GM23338 (cell line): Measurements from ENCODE around the gene NDRG3. TPM values are rescaled to one million over a fixed set of nuclear protein-coding genes. Genes with fewer than 3 reads are reported as not detected.

Experiments
- ATAC-seq: fragments of 200-7000 bp; cut with Tn5 transposase; 3 replicates; pipeline ENCODE4 v1.9.1; 2020
- DNase-seq: peaks from one replicate; pipeline ENCODE4 v3.0.0-alpha.2; 2015; ENCODE audit warnings: low spot score
- H2AFZ ChIP-seq: fragments of 200-600 bp; sonication (generic); 2 replicates; pipeline ENCODE4 v1.8.0; 2016; ENCODE audit warnings: antibody characterized with exemption, mild to moderate bottlenecking, moderate library complexity
- H3F3A ChIP-seq: fragments of 200-600 bp; sonication (generic); replicated peaks from 2 replicates; pipeline ENCODE4 v1.8.0; 2017; ENCODE audit warnings: antibody characterized with exemption, mixed run types, low read depth
- H3K27ac ChIP-seq: fragments of 200-600 bp; sonication (generic); 2 replicates; pipeline ENCODE4 v1.6.1; 2016; ENCODE audit warnings: low read depth
- H3K27me3 ChIP-seq: fragments of 200-600 bp; sonication (generic); 2 replicates; pipeline ENCODE4 v1.8.0; 2016; ENCODE audit warnings: mild to moderate bottlenecking, mixed run types, moderate library complexity; ENCODE audit not compliant: insufficient read depth
- H3K36me3 ChIP-seq: fragments of 200-600 bp; sonication (generic); 2 replicates; pipeline ENCODE4 v1.8.0; 2016; ENCODE audit warnings: mild to moderate bottlenecking; ENCODE audit not compliant: insufficient read depth
- H3K4me1 ChIP-seq: fragments of 200-600 bp; sonication (generic); 2 replicates; pipeline ENCODE4 v1.8.0; 2016; ENCODE audit warnings: mild to moderate bottlenecking, moderate library complexity; ENCODE audit not compliant: insufficient read depth
- H3K4me2 ChIP-seq: fragments of 200-600 bp; sonication (generic); 2 replicates; pipeline ENCODE4 v1.7.1; 2017; ENCODE audit warnings: mixed run types
- H3K4me3 ChIP-seq: fragments of 200-600 bp; sonication (generic); 2 replicates; pipeline ENCODE4 v1.6.1; 2016; ENCODE audit warnings: mixed run types
- H3K79me2 ChIP-seq: fragments of 200-600 bp; sonication (generic); replicated peaks from 2 replicates; pipeline ENCODE4 v1.8.0; 2017; ENCODE audit warnings: mild to moderate bottlenecking; ENCODE audit not compliant: insufficient read depth
- H3K9me2 ChIP-seq: fragments of 200-600 bp; sonication (generic); 2 replicates; pipeline ENCODE4 v1.8.0; 2017; ENCODE audit not compliant: insufficient read depth
- H4K20me1 ChIP-seq: fragments of 200-600 bp; sonication (generic); replicated peaks from 2 replicates; pipeline ENCODE4 v1.8.0; 2017; ENCODE audit warnings: mild to moderate bottlenecking; ENCODE audit not compliant: insufficient read depth
- H3K27ac Mint-ChIP-seq: 2 replicates; pipeline ENCODE4 v1.8.0; 2020; ENCODE audit warnings: inconsistent platforms, mild to moderate bottlenecking, moderate library complexity, mixed read lengths
- H3K27me3 Mint-ChIP-seq: 3 replicates; pipeline ENCODE4 v1.8.0; 2022; ENCODE audit warnings: low read depth, mild to moderate bottlenecking, moderate library complexity, mixed read lengths, inconsistent platforms; ENCODE audit not compliant: insufficient read depth, poor library complexity
- H3K36me3 Mint-ChIP-seq: 3 replicates; pipeline ENCODE4 v1.8.0; 2021; ENCODE audit warnings: low read depth, mild to moderate bottlenecking, inconsistent platforms, moderate library complexity, mixed read lengths
- H3K4me1 Mint-ChIP-seq: 3 replicates; pipeline ENCODE4 v1.8.0; 2020; ENCODE audit warnings: mild to moderate bottlenecking, inconsistent platforms, mixed read lengths
- H3K4me3 Mint-ChIP-seq: 3 replicates; pipeline ENCODE4 v1.8.0; 2021; ENCODE audit warnings: moderate library complexity, mild to moderate bottlenecking, inconsistent platforms, mixed read lengths
- H3K9me3 Mint-ChIP-seq: 3 replicates; pipeline ENCODE4 v1.8.0; 2020; ENCODE audit warnings: moderate library complexity, mild to moderate bottlenecking, inconsistent platforms, mixed read lengths
- EZH2phosphoT487 ChIP-seq: fragments of 200-600 bp; sonication (generic); IDR thresholded peaks from one replicate; pipeline ENCODE4 v1.8.1; 2018; ENCODE audit warnings: antibody characterized with exemption; ENCODE audit not compliant: unreplicated experiment
- JUNB ChIP-seq: IDR thresholded peaks from one replicate; pipeline ENCODE4 v1.6.1; 2016; ENCODE audit warnings: antibody characterized with exemption; ENCODE audit not compliant: unreplicated experiment
- NANOG ChIP-seq: IDR thresholded peaks from 2 replicates; pipeline ENCODE4 v1.6.1; 2016; ENCODE audit warnings: antibody characterized with exemption, borderline replicate concordance
- STAT1 ChIP-seq: IDR thresholded peaks from one replicate; pipeline ENCODE4 v1.6.1; 2016; ENCODE audit warnings: antibody characterized with exemption; ENCODE audit not compliant: unreplicated experiment
- ZNF114 ChIP-seq: fragments of 250-450 bp; sonication (Bioruptor Pico); IDR thresholded peaks from 2 replicates; pipeline ENCODE4 v1.5.0; 2020; ENCODE audit warnings: mild to moderate bottlenecking, moderate library complexity
- ZNF331 ChIP-seq: fragments of 250-450 bp; sonication (Bioruptor Pico); IDR thresholded peaks from 2 replicates; pipeline ENCODE4 v1.5.0; 2020; ENCODE audit warnings: low read depth, mild to moderate bottlenecking, moderate library complexity
- polyA plus RNA-seq: library from polyadenylated mRNA; unstranded; fragments of >200 nt; fragmentation: Nextera tagmentation; extraction: Ambion mirVana; gene quantifications from 2 replicates; pipeline ENCODE4 v1.2.1, GENCODE V29; 2016
- total RNA-seq: library from RNA; depleted of rRNA; stranded (reverse); fragments of >200 nt; shearing (Covaris generic); gene quantifications from 2 replicates; pipeline ENCODE4 v1.2.3, GENCODE V29; 2014
- TF ChIP-seq, protein P1 (sequence below), 2 experiments: fragments of 200-600 bp in 1 of 2; sonication (generic) in 1 of 2; conservative IDR thresholded peaks; 2 replicates each; pipeline versions ENCODE4 v1.5.1 to v1.6.1; 2016 to 2017; ENCODE audit warnings: antibody characterized with exemption in 2 of 2, low read depth in 2 of 2, mild to moderate bottlenecking in 2 of 2, moderate library complexity in 1 of 2
- TF ChIP-seq, protein P2 (sequence below): IDR thresholded peaks from 2 replicates; pipeline ENCODE4 v1.6.1; 2016; ENCODE audit warnings: antibody characterized with exemption
- TF ChIP-seq, protein P3 (sequence below): fragments of 250-450 bp; sonication (Bioruptor Pico); IDR thresholded peaks from 2 replicates; pipeline ENCODE4 v1.5.0; 2020; ENCODE audit warnings: mild to moderate bottlenecking, moderate library complexity

Gene NDRG3
- total and polyA plus RNA-seq, 2 experiments from 2014 or later: 18.6 to 24.0 TPM

DNA sequence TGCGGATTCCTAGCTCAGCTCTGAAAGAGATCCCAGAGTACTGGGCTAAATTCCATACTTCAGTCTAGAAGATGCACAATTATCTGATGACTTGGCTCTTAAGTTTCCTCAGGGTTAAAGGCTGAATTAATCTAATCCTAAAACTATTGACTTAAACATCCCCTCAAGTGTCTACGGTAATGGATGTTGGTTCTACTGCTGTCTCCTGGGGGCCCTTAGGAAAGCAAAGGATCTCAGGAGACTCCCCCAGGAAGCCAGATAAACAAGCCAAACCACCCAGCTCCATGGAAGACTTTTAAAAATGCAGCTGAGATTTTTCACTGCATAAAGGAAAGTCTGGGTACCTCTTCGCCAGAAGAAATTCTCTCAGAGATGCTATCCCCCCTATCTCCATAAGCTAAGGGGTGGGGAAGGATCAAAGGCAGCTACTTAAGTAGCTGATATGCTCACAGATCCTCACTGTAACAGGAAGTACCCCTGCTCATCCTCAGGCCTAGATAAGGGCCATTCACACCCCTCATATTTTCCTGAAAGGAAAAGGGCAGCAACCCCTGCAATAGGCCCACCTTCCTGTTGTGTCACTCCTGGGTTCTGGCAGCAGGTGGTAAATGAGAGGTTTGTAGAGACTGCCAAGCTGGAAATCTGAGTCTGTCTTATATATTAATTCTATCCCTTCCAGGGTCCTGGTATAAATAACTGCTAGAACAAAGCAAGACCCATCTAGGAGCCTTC is 9.3 kb downstream of the NDRG3 start:
- H3K36me3 ChIP-seq: no peaks in the 10 kb centered on the region
- Mint-ChIP-seq H3K27ac (no peak overlapping the region; the same call in 1 of the 2 replicates), H3K27me3 (no peaks in the 10 kb centered on the region), H3K36me3 (no peaks in the 10 kb centered on the region), H3K4me3 (no peak overlapping the region), H3K9me3 (no peaks in the 10 kb centered on the region), H3K4me1 (peaks cover 20% of the 10 kb centered on the region)
- no peaks in the 10 kb centered on the region for H3K9me2 ChIP-seq
- peak overlapping the region; percentile 48; the same call in 1 of the 2 replicates for H3K4me2 ChIP-seq
- DNase-seq (no peak), ATAC-seq (peak; percentile 33)
- peaks cover 31% of the 10 kb centered on the region for H3K79me2 ChIP-seq
- 0 out of 2 replicates have a peak overlapping the region, but pooled peaks have one; percentile 59 for H3K27ac ChIP-seq
- H3K27me3 ChIP-seq: no peaks in the 10 kb centered on the region
- H3K4me1 ChIP-seq: peaks cover 12% of the 10 kb centered on the region
- no peak overlapping the region for H2AFZ ChIP-seq
- no peaks in the 10 kb centered on the region for H3F3A ChIP-seq
- H4K20me1 ChIP-seq: 0 out of 2 replicates have a peak, but pooled peaks cover 4% of the 10 kb centered on the region
- TF ChIP-seq, protein P1, sequence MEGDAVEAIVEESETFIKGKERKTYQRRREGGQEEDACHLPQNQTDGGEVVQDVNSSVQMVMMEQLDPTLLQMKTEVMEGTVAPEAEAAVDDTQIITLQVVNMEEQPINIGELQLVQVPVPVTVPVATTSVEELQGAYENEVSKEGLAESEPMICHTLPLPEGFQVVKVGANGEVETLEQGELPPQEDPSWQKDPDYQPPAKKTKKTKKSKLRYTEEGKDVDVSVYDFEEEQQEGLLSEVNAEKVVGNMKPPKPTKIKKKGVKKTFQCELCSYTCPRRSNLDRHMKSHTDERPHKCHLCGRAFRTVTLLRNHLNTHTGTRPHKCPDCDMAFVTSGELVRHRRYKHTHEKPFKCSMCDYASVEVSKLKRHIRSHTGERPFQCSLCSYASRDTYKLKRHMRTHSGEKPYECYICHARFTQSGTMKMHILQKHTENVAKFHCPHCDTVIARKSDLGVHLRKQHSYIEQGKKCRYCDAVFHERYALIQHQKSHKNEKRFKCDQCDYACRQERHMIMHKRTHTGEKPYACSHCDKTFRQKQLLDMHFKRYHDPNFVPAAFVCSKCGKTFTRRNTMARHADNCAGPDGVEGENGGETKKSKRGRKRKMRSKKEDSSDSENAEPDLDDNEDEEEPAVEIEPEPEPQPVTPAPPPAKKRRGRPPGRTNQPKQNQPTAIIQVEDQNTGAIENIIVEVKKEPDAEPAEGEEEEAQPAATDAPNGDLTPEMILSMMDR (conservative IDR thresholded peaks at IDR 0.05; ENCODE audit: low read depth in 2 of 2): no peak
- TF ChIP-seq, protein P2, sequence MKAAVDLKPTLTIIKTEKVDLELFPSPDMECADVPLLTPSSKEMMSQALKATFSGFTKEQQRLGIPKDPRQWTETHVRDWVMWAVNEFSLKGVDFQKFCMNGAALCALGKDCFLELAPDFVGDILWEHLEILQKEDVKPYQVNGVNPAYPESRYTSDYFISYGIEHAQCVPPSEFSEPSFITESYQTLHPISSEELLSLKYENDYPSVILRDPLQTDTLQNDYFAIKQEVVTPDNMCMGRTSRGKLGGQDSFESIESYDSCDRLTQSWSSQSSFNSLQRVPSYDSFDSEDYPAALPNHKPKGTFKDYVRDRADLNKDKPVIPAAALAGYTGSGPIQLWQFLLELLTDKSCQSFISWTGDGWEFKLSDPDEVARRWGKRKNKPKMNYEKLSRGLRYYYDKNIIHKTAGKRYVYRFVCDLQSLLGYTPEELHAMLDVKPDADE: no peak
- TF ChIP-seq NANOG: no peak
- no peak for TF ChIP-seq ZNF114 (CRISPR knock-in tag)
- no peak for TF ChIP-seq JUNB
- no peak overlapping the region for H3K4me3 ChIP-seq

DNA sequence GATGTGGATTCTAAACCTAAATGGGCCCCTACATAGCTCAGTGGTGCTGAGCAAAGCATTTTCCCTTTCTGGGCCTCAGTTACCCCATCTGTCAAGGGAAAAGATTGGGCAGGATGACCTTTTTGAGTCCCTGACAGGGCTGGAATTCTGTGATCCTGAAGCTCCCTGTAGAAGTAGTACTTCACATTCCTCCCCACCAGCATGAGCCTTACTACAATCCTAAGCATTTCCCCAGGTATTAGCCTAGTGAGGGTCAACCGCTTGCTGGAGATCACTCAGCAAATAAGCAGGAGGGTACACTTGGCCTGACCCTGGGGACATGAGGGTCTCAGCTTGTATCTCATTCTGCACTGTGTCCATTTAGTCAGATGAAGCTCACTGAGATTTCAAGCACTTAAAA is 13.4 kb downstream of the NDRG3 start:
- Histone ChIP-seq H3K9me2 (no peaks in the 10 kb centered on the region), H3K27me3 (no peaks in the 10 kb centered on the region), H3K4me2 (no peak overlapping the region), H3K4me1 (peaks cover 12% of the 10 kb centered on the region), H3K27ac (no peak overlapping the region), H2AFZ (no peak overlapping the region), H4K20me1 (no peaks in the 10 kb centered on the region; the same call in 1 of the 2 replicates), H3F3A (0 out of 2 replicates have a peak, but pooled peaks cover 3% of the 10 kb centered on the region), H3K36me3 (no peaks in the 10 kb centered on the region), H3K4me3 (no peak overlapping the region), H3K79me2 (peaks cover 20% of the 10 kb centered on the region)
- Mint-ChIP-seq H3K36me3 (no peaks in the 10 kb centered on the region), H3K27ac (peak overlapping the region; percentile 70; the same call in 1 of the 2 replicates), H3K4me1 (peaks cover 20% of the 10 kb centered on the region), H3K27me3 (peaks cover 4% of the 10 kb centered on the region), H3K4me3 (no peak overlapping the region), H3K9me3 (no peaks in the 10 kb centered on the region)
- ATAC-seq: no peak
- DNase-seq: peak; percentile 13
- no peak for TF ChIP-seq STAT1
- TF ChIP-seq, protein P3, sequence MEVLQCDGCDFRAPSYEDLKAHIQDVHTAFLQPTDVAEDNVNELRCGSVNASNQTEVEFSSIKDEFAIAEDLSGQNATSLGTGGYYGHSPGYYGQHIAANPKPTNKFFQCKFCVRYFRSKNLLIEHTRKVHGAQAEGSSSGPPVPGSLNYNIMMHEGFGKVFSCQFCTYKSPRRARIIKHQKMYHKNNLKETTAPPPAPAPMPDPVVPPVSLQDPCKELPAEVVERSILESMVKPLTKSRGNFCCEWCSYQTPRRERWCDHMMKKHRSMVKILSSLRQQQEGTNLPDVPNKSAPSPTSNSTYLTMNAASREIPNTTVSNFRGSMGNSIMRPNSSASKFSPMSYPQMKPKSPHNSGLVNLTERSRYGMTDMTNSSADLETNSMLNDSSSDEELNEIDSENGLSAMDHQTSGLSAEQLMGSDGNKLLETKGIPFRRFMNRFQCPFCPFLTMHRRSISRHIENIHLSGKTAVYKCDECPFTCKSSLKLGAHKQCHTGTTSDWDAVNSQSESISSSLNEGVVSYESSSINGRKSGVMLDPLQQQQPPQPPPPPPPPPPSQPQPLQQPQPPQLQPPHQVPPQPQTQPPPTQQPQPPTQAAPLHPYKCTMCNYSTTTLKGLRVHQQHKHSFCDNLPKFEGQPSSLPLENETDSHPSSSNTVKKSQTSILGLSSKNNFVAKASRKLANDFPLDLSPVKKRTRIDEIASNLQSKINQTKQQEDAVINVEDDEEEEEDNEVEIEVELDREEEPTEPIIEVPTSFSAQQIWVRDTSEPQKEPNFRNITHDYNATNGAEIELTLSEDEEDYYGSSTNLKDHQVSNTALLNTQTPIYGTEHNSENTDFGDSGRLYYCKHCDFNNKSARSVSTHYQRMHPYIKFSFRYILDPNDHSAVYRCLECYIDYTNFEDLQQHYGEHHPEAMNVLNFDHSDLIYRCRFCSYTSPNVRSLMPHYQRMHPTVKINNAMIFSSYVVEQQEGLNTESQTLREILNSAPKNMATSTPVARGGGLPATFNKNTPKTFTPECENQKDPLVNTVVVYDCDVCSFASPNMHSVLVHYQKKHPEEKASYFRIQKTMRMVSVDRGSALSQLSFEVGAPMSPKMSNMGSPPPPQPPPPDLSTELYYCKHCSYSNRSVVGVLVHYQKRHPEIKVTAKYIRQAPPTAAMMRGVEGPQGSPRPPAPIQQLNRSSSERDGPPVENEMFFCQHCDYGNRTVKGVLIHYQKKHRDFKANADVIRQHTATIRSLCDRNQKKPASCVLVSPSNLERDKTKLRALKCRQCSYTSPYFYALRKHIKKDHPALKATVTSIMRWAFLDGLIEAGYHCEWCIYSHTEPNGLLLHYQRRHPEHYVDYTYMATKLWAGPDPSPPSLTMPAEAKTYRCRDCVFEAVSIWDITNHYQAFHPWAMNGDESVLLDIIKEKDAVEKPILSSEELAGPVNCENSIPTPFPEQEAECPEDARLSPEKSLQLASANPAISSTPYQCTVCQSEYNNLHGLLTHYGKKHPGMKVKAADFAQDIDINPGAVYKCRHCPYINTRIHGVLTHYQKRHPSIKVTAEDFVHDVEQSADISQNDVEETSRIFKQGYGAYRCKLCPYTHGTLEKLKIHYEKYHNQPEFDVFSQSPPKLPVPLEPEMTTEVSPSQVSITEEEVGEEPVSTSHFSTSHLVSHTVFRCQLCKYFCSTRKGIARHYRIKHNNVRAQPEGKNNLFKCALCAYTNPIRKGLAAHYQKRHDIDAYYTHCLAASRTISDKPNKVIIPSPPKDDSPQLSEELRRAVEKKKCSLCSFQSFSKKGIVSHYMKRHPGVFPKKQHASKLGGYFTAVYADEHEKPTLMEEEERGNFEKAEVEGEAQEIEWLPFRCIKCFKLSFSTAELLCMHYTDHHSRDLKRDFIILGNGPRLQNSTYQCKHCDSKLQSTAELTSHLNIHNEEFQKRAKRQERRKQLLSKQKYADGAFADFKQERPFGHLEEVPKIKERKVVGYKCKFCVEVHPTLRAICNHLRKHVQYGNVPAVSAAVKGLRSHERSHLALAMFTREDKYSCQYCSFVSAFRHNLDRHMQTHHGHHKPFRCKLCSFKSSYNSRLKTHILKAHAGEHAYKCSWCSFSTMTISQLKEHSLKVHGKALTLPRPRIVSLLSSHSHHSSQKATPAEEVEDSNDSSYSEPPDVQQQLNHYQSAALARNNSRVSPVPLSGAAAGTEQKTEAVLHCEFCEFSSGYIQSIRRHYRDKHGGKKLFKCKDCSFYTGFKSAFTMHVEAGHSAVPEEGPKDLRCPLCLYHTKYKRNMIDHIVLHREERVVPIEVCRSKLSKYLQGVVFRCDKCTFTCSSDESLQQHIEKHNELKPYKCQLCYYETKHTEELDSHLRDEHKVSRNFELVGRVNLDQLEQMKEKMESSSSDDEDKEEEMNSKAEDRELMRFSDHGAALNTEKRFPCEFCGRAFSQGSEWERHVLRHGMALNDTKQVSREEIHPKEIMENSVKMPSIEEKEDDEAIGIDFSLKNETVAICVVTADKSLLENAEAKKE (CRISPR knock-in tag): no peak
- no peak for TF ChIP-seq ZNF114 (CRISPR knock-in tag)
- no peak for TF ChIP-seq ZNF331
- TF ChIP-seq EZH2phosphoT487: no peak
- TF ChIP-seq NANOG: no peak
